Muscle of leg (tissue), 11 donors: ENCODE data around the gene SETD1B. TPM values are rescaled to one million over a fixed set of nuclear protein-coding genes. Genes with fewer than 3 reads are reported as not detected.

Experiments used
- DNase-seq: peaks from one replicate; pipeline ENCODE4 v3.0.0; 2013
- H3K27ac ChIP-seq: one replicate; pipeline ENCODE4 v1.5.1; 2013; ENCODE audit warnings: mild to moderate bottlenecking, low read length, control low read depth
- H3K27me3 ChIP-seq: one replicate; pipeline ENCODE4 v1.6.1; 2013; ENCODE audit warnings: low read length; ENCODE audit not compliant: control insufficient read depth, insufficient read depth
- H3K36me3 ChIP-seq: one replicate; pipeline ENCODE4 v1.6.1; 2013; ENCODE audit warnings: low read length; ENCODE audit not compliant: control insufficient read depth, insufficient read depth
- H3K4me1 ChIP-seq: one replicate; pipeline ENCODE4 v1.6.1; 2013; ENCODE audit warnings: low read length; ENCODE audit not compliant: control insufficient read depth, insufficient read depth
- H3K4me3 ChIP-seq: one replicate; pipeline ENCODE4 v1.5.1; 2013; ENCODE audit warnings: low read length, control low read depth
- H3K9me3 ChIP-seq: replicated peaks from 2 replicates; pipeline ENCODE4 v1.6.1; 2013; ENCODE audit warnings: low read depth, low read length; ENCODE audit not compliant: control insufficient read depth
- WGBS: methylation state at CpG from one replicate; pipeline ENCODE4 v1.1.5; 2013; ENCODE audit warnings: missing lambda C conversion rate; ENCODE audit not compliant: insufficient coverage; 5-methylcytosine and 5-hydroxymethylcytosine counted together
- polyA plus RNA-seq, 8 donors: library from polyadenylated mRNA; unstranded; fragments of 120-200 nt; gene quantifications; one replicate each; pipeline versions ENCODE4 v1.2.1 to v1.2.3, GENCODE V29; 2013; ENCODE audit warnings: inconsistent platforms in 1 of 8, low replicate concordance in 1 of 8; ENCODE audit not compliant: insufficient read length in 8 of 8, insufficient read depth in 1 of 8
- total RNA-seq: library from RNA; stranded (reverse); fragments of 120-200 nt; gene quantifications from one replicate; pipeline ENCODE4 v1.2.4, GENCODE V29; 2013

Gene SETD1B
- total and polyA plus RNA-seq, 9 donors = 3.6 to 13.4 (median 10.1) TPM

- H3K27me3 ChIP-seq = no peaks in the 10 kb centered on the region
- no peak for DNase-seq
- peaks cover 65% of the 10 kb centered on the region for H3K4me1 ChIP-seq
- peaks cover 18% of the 10 kb centered on the region for H3K36me3 ChIP-seq
- 97% methylated on average over 8 of the region's 9 CpGs for WGBS
- no peak overlapping the region for H3K27ac ChIP-seq
- no peaks in the 10 kb centered on the region for H3K9me3 ChIP-seq
- no peak overlapping the region for H3K4me3 ChIP-seq
Observed at GRCh38 chr12:121769297-121769830, 34.4 kb upstream of the SETD1B start.

- peaks cover 69% of the 10 kb centered on the region for H3K4me1 ChIP-seq
- no peaks in the 10 kb centered on the region for H3K27me3 ChIP-seq
- H3K36me3 ChIP-seq = peaks cover 17% of the 10 kb centered on the region
- peak; percentile 10 for DNase-seq
- H3K27ac ChIP-seq = no peak overlapping the region
- 82% methylated on average over 10 of the region's 11 CpGs for WGBS
- no peak overlapping the region for H3K4me3 ChIP-seq
- no peaks in the 10 kb centered on the region for H3K9me3 ChIP-seq
Observed at GRCh38 chr12:121769831-121770301, 33.9 kb upstream of the SETD1B start.

DNA sequence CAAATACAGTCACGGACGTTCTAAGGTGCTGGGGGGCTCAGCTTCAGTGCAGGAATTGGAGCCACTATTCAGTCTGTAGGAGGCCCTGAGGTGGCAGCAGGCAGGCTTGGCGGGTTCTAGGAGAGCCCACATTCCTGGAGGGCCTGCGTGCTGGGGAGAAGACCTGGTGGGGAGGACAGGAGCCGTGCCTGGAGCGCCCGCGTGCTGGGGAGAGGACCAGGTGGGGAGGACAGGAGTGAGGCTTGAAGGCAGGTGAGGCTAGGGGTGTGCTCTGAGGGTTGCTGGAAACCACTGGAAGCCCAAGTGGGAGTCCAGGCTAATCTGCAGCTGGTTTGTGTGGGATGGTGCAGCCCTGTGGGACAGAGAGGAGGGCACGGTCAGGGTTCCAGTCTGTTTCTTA, 33.4 kb upstream of the SETD1B start:
- no peak overlapping the region for H3K4me3 ChIP-seq
- 58% methylated on average over 6 of the region's 9 CpGs for WGBS
- peaks cover 17% of the 10 kb centered on the region for H3K36me3 ChIP-seq
- DNase-seq = peak; percentile 4
- H3K4me1 ChIP-seq = peaks cover 67% of the 10 kb centered on the region
- no peaks in the 10 kb centered on the region for H3K9me3 ChIP-seq
- H3K27ac ChIP-seq = peak overlapping the region; percentile 0
- no peaks in the 10 kb centered on the region for H3K27me3 ChIP-seq

DNA sequence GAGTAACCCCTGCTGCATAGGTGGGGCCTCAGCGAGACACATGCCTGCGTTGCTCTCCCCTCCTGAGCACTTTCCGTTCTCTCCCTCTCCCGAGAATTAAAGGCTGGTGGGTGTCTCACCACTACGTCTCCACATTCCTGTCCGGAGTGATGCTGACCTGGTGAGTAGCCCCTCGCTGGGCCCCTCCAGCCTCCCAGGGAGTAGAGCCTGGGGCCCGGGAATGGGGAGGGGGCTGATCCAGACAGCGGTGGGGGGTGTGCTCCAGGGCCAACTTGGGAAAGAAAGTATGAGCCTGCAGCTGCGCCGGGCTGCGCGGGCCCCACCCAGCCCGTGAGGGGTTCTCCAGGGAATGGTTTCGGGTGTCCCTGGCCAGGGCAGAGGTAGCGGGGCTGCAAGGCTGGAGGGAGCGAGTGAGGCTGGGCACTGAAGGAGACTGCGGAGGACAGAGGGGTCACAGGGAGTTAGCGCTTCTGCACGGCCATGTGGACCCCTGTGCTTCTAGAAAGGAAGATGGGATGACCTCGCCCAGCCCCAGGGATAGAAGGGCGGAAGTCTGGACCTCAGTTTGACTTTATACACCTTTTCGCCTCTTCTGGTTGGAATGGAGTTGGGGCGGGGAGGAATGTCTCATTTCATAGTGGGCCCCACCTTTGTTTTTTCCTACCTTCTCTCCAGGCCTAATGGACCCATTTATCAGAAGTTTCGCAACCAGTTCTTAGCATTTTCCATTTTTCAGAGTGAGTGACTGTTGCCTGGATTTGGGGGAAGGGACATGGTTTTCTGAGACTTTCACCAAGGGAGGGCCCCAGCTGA, 32.8 kb upstream of the SETD1B start:
- Histone ChIP-seq H3K4me3 (no peak overlapping the region), H3K9me3 (no peaks in the 10 kb centered on the region), H3K27ac (peak overlapping the region; percentile 29), H3K36me3 (peaks cover 11% of the 10 kb centered on the region), H3K4me1 (peaks cover 61% of the 10 kb centered on the region), H3K27me3 (no peaks in the 10 kb centered on the region)
- WGBS = 28% methylated on average over 17 of the region's 25 CpGs
- DNase-seq = peak; percentile 45

DNA sequence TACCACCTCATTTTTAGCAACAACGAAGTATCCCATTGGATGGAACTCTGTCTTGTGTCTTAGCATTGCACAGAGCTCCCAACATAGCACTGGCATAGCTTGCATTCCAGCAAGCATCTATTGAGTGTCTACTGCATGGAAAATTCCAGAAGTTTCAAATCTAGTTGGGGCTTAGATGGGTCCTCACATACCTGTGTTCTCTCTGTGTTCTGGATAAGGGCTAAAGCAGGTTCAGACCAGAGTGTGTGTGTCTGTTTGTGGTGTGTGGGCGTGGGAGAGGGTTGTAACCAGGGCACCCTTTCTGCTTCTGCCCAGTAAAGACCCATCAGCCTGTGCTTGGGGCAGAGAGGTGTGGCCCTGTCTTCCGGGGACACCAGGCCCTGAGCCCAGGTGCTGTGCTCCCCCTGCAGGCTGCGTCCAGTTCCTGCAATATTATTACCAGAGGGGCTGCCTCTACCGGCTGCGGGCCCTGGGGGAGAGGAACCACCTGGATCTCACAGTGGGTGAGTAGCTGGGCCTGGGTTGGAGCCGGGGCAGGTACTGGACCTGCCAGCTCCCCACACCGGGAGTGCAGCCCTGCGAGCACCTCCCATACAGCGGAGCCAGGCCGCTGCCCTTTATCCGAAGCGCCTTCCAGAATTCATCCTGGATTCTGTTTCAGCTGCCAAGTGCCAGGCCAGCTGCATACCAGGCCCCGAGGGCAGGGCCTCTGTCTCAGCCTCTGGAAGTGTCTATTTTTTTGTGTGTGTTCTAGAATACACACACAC, 30.6 kb upstream of the SETD1B start:
- H3K27ac ChIP-seq = peak overlapping the region; percentile 32
- H3K27me3 ChIP-seq = no peaks in the 10 kb centered on the region
- no peaks in the 10 kb centered on the region for H3K9me3 ChIP-seq
- no peak overlapping the region for H3K4me3 ChIP-seq
- peaks cover 17% of the 10 kb centered on the region for H3K36me3 ChIP-seq
- 34% methylated on average over 9 of the region's 14 CpGs for WGBS
- DNase-seq = peak; percentile 57
- H3K4me1 ChIP-seq = peaks cover 46% of the 10 kb centered on the region

DNA sequence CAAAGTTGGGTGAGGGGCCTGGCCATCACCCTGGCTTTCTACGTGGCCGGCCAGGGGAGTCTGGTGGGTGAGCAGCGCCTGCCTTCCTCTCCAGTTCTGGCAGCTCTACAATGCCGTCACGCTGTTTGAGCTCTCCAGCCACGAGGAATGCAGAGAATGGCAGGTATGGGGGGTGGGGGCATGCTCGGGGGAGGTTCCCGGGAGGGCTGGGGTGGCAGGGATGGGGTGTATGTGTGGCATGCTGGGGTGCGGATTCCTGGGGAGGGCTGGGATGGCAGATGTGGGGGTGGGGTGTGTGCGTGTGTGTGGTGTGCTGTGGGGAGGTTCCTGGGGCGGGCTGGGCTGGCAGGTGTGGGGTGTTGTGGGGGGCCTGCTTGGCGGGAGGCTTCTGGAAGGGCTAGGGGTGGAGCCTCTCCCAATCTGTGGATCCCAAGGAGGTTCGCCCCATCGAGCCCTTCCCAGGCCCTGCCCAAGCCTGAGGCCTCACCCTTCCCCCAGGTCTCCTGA, 28.8 kb upstream of the SETD1B start:
- DNase-seq = peak; percentile 13
- H3K4me3 ChIP-seq = no peak overlapping the region
- H3K27ac ChIP-seq = no peak overlapping the region
- peaks cover 39% of the 10 kb centered on the region for H3K4me1 ChIP-seq
- no peaks in the 10 kb centered on the region for H3K9me3 ChIP-seq
- 70% methylated on average over 11 of the region's 14 CpGs for WGBS
- no peaks in the 10 kb centered on the region for H3K27me3 ChIP-seq
- H3K36me3 ChIP-seq = peaks cover 28% of the 10 kb centered on the region

DNA sequence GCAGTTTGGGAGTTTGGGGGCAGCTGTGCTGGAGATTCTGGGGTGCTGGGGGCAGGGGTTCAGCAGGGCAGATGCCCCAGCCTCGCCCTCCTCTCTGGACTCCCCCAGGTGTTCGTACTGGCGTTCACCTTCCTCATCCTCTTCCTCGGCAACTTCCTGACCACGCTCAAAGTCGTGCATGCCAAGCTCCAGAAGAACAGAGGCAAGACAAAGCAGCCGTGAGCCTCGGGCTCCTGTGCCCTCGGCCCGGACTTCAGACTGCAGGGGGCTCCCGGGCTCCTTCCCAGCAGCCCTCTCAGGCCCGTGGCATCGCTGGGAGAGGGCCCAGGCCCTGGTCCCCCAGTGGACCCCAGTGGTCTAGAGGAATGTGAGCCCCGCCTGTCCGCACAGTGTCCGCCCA, 28.3 kb upstream of the SETD1B start:
- DNase-seq = no peak
- Histone ChIP-seq H3K9me3 (no peaks in the 10 kb centered on the region), H3K27ac (no peak overlapping the region), H3K4me1 (peaks cover 34% of the 10 kb centered on the region), H3K4me3 (no peak overlapping the region), H3K27me3 (no peaks in the 10 kb centered on the region), H3K36me3 (peaks cover 31% of the 10 kb centered on the region)
- WGBS = 72% methylated on average over 13 of the region's 16 CpGs

DNA sequence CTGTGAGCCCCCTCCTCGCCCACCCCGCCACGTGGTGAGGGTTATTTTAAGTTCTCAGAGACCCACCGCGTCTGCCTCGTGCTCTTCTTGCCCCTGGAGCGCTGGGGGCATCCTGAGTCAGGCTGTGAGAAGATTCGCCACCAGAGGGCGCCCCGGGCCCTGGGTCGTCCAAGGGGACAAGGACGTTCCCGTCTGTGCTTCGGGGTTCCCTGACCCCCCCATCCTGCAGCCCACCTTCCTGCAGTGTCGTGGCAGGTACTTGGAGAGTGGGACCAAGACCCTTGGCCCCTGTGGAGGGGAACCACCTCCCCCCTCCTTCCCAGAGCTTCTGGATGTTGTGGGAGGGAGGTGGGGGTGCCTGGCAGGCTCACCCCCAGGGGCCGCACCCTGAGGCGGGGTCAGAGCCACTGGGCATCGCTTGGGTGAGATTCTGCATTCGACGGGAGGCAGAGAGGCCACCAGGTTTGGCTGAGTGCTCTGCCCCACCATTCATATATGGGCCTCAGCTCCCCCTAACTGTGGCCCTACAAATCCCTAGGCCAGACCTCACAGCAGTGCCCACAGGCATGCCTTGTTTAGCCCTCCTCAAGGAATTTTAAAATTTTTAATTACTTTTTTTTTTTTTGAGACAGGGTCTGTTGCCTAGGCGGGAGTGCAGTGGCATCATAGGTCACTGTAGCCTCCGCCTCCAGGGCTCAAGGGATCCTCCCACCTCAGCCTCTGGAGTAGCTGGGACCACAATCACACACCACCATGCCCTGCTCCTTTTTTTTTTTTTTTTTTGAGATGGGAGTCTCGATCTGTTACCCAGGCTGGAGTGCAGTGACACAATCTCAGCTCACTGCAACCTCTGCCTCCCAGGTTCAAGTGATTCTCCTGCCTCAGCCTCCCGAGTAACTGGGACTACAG, 27.4 kb upstream of the SETD1B start:
- Histone ChIP-seq H3K27ac (no peak overlapping the region), H3K36me3 (peaks cover 37% of the 10 kb centered on the region), H3K9me3 (no peaks in the 10 kb centered on the region), H3K4me1 (peaks cover 28% of the 10 kb centered on the region), H3K4me3 (no peak overlapping the region), H3K27me3 (no peaks in the 10 kb centered on the region)
- peak; percentile 64 for DNase-seq
- 19% methylated on average over 11 of the region's 24 CpGs for WGBS

GRCh38 chr12:121778567-121779421, 25.0 kb upstream of the SETD1B start:
- 65% methylated on average over 3 of the region's 17 CpGs for WGBS
- H3K4me1 ChIP-seq = peaks cover 31% of the 10 kb centered on the region

More at GRCh38 chr12:121778567-121779421, 25.0 kb upstream of the SETD1B start:
- no peak overlapping the region for H3K27ac ChIP-seq
- no peaks in the 10 kb centered on the region for H3K9me3 ChIP-seq
- H3K36me3 ChIP-seq = peaks cover 37% of the 10 kb centered on the region
- H3K4me3 ChIP-seq = no peak overlapping the region
- DNase-seq = no peak
- no peaks in the 10 kb centered on the region for H3K27me3 ChIP-seq
